Stimulated activated CD4-positive, alpha-beta T cell treated with anti-CD3 and anti-CD28 coated beads, Interleukin-2, amount 100 ng/mL, for 48 hours (primary cell): Measurements from ENCODE around the gene MED28.

Experiments
- DNase-seq, 2 donors: peaks; one replicate each; pipeline ENCODE4 v3.0.0-alpha.2; 2020

MED28 gene

DNA sequence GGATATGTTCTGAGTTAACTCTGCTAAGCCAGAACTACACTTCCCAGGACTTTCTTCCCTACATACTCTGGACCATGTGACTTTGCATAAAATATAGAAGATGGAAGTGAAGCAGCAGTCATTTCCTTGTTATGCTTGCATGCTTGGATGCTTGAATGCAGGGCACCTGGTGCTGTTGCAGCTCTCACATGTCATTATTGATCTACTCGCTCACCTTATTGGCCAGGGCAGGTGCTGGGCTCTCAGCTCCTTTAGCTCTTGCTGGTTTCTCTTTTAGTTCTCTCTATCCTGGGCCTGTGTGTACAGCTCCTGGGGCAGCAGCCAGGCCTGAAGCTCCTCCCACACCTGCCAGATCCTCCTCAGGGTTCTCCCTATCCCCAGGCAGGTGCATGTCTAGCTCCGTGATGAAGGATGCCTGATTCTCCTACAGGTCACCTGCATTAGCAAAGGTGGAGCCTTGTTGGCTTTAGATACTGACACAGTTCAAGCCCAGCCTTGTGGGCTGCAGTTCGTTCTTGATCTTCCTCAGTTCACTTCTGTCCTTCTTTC is 53.3 kb downstream of the MED28 start:
- DNase-seq, result no peak

GRCh38 chr4:17670423-17670822 is 56.0 kb downstream of the MED28 start:
- no peak for DNase-seq

DNA sequence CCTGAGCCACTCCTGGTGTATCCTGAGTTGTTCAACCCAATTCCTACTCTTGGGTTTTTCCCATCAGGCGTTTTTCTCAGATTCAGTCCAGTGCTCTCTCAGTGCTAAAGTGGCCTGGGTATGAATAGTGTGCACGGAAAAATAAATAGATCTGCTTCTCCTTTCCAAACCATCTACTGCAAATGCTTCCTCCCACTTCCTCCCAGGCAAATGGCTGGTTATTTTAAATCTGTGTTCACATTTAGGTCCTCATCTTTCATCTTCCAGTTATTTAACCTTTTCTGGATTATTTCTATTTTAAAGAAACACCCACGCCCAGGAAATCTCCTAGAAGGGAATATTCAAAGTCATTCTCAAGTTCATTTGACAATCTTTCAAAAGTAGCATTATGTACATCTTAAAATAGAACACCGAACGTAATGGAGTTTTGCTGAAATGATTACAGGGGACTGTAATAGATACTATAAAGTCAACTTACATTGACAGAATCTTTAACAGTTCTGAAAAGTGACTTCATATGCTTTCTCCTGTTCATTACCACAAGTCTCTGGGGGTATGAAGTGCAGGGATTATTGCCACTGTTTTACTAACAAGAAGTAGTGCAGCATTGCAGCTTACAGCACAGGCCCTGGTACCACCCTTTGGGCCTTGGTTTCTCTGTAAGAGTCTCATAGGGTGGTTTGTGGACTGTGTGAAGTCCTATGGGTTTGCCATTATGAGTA is 66.3 kb downstream of the MED28 start:
- no peak for DNase-seq

GRCh38 chr4:17681281-17682221 is 67.1 kb downstream of the MED28 start:
- no peak for DNase-seq

DNA sequence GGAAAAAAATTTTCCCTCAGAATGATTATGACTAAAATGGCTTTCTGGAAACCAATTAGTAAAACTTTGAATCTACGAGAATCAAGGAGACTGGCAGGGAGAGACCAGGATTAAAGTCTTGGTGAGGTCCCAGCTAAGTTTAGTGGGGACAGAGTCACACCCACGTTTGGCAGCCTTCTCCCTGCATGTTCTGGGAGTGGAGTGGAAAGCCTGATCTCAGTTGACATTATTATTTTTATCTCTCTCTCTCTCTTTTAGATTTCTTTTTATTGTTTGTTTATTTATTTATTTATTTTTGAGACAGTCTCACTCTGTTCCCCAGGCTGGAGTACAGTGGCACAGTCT is 67.8 kb downstream of the MED28 start:
- no peak for DNase-seq
